Uterus (tissue), 2 donors: ENCODE results near the gene ZFP57.

ENCODE experiments used
- POLR2A ChIP-seq, 2 donors: fragments of 450-650 bp; IDR thresholded peaks; one replicate each; pipeline ENCODE4 v1.6.1; 2016; ENCODE audit warnings: antibody characterized with exemption in 2 of 2, mild to moderate bottlenecking in 1 of 2, moderate library complexity in 1 of 2
- TF ChIP-seq, protein P1 (sequence below), 4 experiments: fragments of 200-600 bp in 2 of 4; fragments of 450-650 bp in 2 of 4; sonication (generic) in 2 of 4; IDR thresholded peaks; one replicate each; pipeline ENCODE4 v1.5.1; 2016 to 2019; ENCODE audit warnings: antibody characterized with exemption in 4 of 4, mild to moderate bottlenecking in 2 of 4, moderate library complexity in 1 of 4

DNA sequence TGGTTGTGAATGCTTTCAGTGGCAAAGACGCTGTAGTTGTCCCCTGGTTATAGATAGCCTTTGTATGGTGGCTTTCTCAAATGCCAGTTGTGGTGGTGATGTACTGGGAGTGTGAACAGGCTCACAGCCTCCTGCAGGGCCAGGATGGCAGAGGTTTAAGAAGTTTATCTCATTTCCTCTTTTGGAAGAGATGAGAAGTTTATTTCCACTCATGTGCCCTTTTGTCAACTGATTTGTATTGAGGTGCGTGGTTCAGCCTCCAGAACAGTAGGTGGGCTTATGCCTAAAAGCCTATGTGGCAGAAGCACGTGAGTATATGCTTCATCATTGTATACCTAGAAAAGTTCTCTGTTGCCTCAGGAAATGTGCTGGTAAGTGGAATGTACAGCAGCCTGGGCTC is 13.7 kb upstream of the ZFP57 start:
- TF ChIP-seq POLR2A (IDR thresholded peaks at IDR 0.05): no peak
- TF ChIP-seq, protein P1, sequence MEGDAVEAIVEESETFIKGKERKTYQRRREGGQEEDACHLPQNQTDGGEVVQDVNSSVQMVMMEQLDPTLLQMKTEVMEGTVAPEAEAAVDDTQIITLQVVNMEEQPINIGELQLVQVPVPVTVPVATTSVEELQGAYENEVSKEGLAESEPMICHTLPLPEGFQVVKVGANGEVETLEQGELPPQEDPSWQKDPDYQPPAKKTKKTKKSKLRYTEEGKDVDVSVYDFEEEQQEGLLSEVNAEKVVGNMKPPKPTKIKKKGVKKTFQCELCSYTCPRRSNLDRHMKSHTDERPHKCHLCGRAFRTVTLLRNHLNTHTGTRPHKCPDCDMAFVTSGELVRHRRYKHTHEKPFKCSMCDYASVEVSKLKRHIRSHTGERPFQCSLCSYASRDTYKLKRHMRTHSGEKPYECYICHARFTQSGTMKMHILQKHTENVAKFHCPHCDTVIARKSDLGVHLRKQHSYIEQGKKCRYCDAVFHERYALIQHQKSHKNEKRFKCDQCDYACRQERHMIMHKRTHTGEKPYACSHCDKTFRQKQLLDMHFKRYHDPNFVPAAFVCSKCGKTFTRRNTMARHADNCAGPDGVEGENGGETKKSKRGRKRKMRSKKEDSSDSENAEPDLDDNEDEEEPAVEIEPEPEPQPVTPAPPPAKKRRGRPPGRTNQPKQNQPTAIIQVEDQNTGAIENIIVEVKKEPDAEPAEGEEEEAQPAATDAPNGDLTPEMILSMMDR (IDR thresholded peaks at IDR 0.05): no peak
